WTC11 (cell line): ENCODE data around the gene CACNA1A. TPM values are rescaled to one million over a fixed set of nuclear protein-coding genes. Genes with fewer than 3 reads are reported as not detected.

ENCODE experiments used
- ATAC-seq: fragments of 200-7000 bp; cut with Tn5 transposase; 2 replicates; pipeline ENCODE4 v1.10.0; 2021; ENCODE audit warnings: mild to moderate bottlenecking, moderate library complexity
- CTCF ChIA-PET: fragments of 300-600 bp; sonication (Branson Sonifier 250); formaldehyde crosslinking; loops from one replicate; lab custom pipeline; 2021; ENCODE audit warnings: antibody characterized with exemption; lab: Charles Lee
- POLR2A ChIA-PET: fragments of 350-600 bp; sonication (Branson Sonifier 250); formaldehyde crosslinking; loops from one replicate; lab custom pipeline; 2021; ENCODE audit warnings: antibody characterized with exemption; lab: Charles Lee
- DNase-seq: peaks from one replicate; pipeline ENCODE4 v3.0.0; 2021; ENCODE audit warnings: low spot score
- H3K27ac Mint-ChIP-seq: 2 replicates; pipeline ENCODE4 v1.8.0; 2021; ENCODE audit warnings: mixed read lengths
- H3K27me3 Mint-ChIP-seq: 2 replicates; pipeline ENCODE4 v1.8.0; 2021; ENCODE audit warnings: low read depth, mild to moderate bottlenecking, moderate library complexity, mixed read lengths
- H3K36me3 Mint-ChIP-seq: 2 replicates; pipeline ENCODE4 v1.8.0; 2021; ENCODE audit warnings: mixed read lengths
- H3K4me1 Mint-ChIP-seq: 2 replicates; pipeline ENCODE4 v1.8.0; 2022; ENCODE audit warnings: mixed read lengths
- H3K4me3 Mint-ChIP-seq: 2 replicates; pipeline ENCODE4 v1.8.0; 2021; ENCODE audit warnings: mild to moderate bottlenecking, moderate library complexity, mixed read lengths
- H3K9me3 Mint-ChIP-seq: 2 replicates; pipeline ENCODE4 v1.8.0; 2021; ENCODE audit warnings: mixed read lengths
- ATF1 ChIP-seq: sonication (generic); formaldehyde crosslinking; IDR thresholded peaks from 2 replicates; pipeline ENCODE4 v1.8.1; 2023; ENCODE audit warnings: mild to moderate bottlenecking, moderate library complexity, missing genetic modification reagents
- CREM ChIP-seq: sonication (generic); formaldehyde crosslinking; IDR thresholded peaks from 2 replicates; pipeline ENCODE4 v1.8.1; 2022; ENCODE audit warnings: mild to moderate bottlenecking, missing genetic modification reagents, moderate library complexity
- ETV6 ChIP-seq: sonication (generic); formaldehyde crosslinking; IDR thresholded peaks from 2 replicates; pipeline ENCODE4 v1.8.1; 2022; ENCODE audit warnings: mild to moderate bottlenecking, missing genetic modification reagents
- MYBL2 ChIP-seq: sonication (generic); formaldehyde crosslinking; IDR thresholded peaks from 2 replicates; pipeline ENCODE4 v1.8.1; 2023; ENCODE audit warnings: mild to moderate bottlenecking, moderate library complexity, missing genetic modification reagents
- NFE2L1 ChIP-seq: sonication (generic); formaldehyde crosslinking; IDR thresholded peaks from 2 replicates; pipeline ENCODE4 v1.8.1; 2023; ENCODE audit warnings: missing genetic modification reagents
- RORB ChIP-seq: fragments of 250-450 bp; sonication (Bioruptor Pico); IDR thresholded peaks from 2 replicates; pipeline ENCODE4 v1.9.0; 2021; ENCODE audit warnings: mild to moderate bottlenecking
- SMAD3 ChIP-seq: sonication (generic); formaldehyde crosslinking; IDR thresholded peaks from 2 replicates; pipeline ENCODE4 v1.8.0; 2022; ENCODE audit warnings: missing genetic modification reagents, mild to moderate bottlenecking, borderline replicate concordance
- SP1 ChIP-seq: sonication (generic); formaldehyde crosslinking; conservative IDR thresholded peaks from 2 replicates; pipeline ENCODE4 v1.8.1; 2022; ENCODE audit warnings: missing genetic modification reagents
- ZBTB21 ChIP-seq: sonication (generic); formaldehyde crosslinking; IDR thresholded peaks from 2 replicates; pipeline ENCODE4 v1.8.1; 2023; ENCODE audit warnings: mild to moderate bottlenecking, missing genetic modification reagents, borderline replicate concordance
- ZNF263 ChIP-seq: sonication (generic); formaldehyde crosslinking; IDR thresholded peaks from 2 replicates; pipeline ENCODE4 v1.8.1; 2022; ENCODE audit warnings: low read depth, mild to moderate bottlenecking, moderate library complexity, missing genetic modification reagents
- ZNF423 ChIP-seq: fragments of 250-450 bp; sonication (Bioruptor Pico); IDR thresholded peaks from 2 replicates; pipeline ENCODE4 v2.1.2; 2022; ENCODE audit warnings: mild to moderate bottlenecking, moderate library complexity
- total RNA-seq: library from RNA; stranded (reverse); gene quantifications from 3 replicates; pipeline ENCODE4 v1.2.3, GENCODE V29; 2021
- TF ChIP-seq, protein P1 (sequence below): fragments of 250-450 bp; sonication (Bioruptor Pico); IDR thresholded peaks from 2 replicates; pipeline ENCODE4 v1.9.0; 2021; ENCODE audit warnings: moderate library complexity, mild to moderate bottlenecking, inconsistent platforms, borderline replicate concordance
- TF ChIP-seq, protein P2 (sequence below): sonication (generic); formaldehyde crosslinking; IDR thresholded peaks from 2 replicates; pipeline ENCODE4 v1.8.1; 2022; ENCODE audit warnings: low read depth, missing genetic modification reagents, borderline replicate concordance
- TF ChIP-seq, protein P3 (sequence below): fragments of 200-600 bp; IDR thresholded peaks from 2 replicates; pipeline ENCODE4 v1.8.0; 2022; ENCODE audit warnings: antibody characterized with exemption
- TF ChIP-seq, protein P4 (sequence below): sonication (generic); formaldehyde crosslinking; IDR thresholded peaks from 2 replicates; pipeline ENCODE4 v1.8.0; 2022; ENCODE audit warnings: mild to moderate bottlenecking, missing genetic modification reagents
- TF ChIP-seq, protein P5 (sequence below): sonication (generic); formaldehyde crosslinking; IDR thresholded peaks from 2 replicates; pipeline ENCODE4 v1.8.0; 2022; ENCODE audit warnings: mild to moderate bottlenecking, missing genetic modification reagents
- TF ChIP-seq, protein P6 (sequence below): sonication (generic); formaldehyde crosslinking; IDR thresholded peaks from 2 replicates; pipeline ENCODE4 v1.8.1; 2023; ENCODE audit warnings: mild to moderate bottlenecking, missing genetic modification reagents, moderate library complexity

CACNA1A gene
- total RNA-seq, 1 experiment from 2014 or later, result 28.9 TPM

DNA sequence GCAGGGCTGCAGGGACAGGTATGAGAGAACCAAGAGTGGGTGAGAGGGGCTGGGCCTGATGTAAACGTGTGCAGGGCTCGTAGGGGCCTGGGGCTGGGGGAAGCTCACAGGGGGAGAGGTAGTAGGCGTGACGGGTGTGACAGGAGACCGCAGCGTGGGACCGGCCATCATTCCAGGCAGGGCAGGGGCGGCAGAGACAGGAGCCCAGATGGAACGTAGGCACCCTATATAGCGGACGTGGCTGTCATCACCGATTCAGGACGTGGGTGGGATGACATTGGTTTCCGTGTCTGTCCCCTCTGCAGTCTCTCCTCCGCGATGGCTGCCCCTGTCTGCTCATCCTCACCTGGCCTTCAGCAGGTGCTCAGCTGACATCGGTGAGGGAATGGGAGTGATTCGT is 307.6 kb downstream of the CACNA1A start:
- no peak overlapping the region for H3K27ac Mint-ChIP-seq
- H3K4me3 Mint-ChIP-seq, result no peak overlapping the region
- H3K9me3 Mint-ChIP-seq, result no peaks in the 10 kb centered on the region
- H3K36me3 Mint-ChIP-seq, result no peaks in the 10 kb centered on the region
- ATAC-seq, result no peak
- TF ChIP-seq CREM (CRISPR knock-in tag), result no peak
- TF ChIP-seq, protein P1, sequence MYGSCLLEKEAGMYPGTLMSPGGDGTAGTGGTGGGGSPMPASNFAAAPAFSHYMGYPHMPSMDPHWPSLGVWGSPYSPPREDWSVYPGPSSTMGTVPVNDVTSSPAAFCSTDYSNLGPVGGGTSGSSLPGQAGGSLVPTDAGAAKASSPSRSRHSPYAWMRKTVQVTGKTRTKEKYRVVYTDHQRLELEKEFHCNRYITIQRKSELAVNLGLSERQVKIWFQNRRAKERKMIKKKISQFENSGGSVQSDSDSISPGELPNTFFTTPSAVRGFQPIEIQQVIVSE (CRISPR knock-in tag), result no peak
- no peak for DNase-seq
- CTCF ChIA-PET, result interaction anchor here (1.1 to 1.5 kb wide), 2 partner anchors 43 to 49 kb away, joined by 3 read pairs; no protein-coding TSS in a partner anchor
- POLR2A ChIA-PET, result no interaction called here
- H3K4me1 Mint-ChIP-seq, result no peaks in the 10 kb centered on the region
- H3K27me3 Mint-ChIP-seq, result no peaks in the 10 kb centered on the region

DNA sequence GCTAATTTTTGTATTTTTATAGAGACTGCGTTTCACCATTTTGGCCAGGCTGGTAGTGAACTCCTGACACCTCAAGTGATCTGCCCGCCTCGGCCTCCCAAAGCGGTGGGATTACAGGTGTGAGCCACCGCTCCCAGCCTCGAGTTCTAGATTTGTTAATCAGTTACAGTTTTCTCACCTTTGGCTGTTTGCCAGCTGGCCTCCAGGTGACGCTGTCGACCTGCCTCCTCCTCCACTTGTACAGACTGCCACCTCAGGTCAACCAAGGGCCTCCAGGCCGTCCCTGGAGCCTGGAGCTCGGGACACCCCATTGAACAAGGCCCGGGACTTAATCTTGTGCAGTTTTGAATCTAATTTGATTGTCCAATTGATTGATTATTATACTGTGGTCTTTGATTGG is 310.6 kb downstream of the CACNA1A start:
- Mint-ChIP-seq H3K36me3 (no peaks in the 10 kb centered on the region), H3K4me1 (no peaks in the 10 kb centered on the region), H3K27ac (no peak overlapping the region), H3K4me3 (no peak overlapping the region), H3K9me3 (no peaks in the 10 kb centered on the region), H3K27me3 (no peaks in the 10 kb centered on the region)
- POLR2A ChIA-PET, result interaction anchor here (0.8 to 2.2 kb wide), 9 partner anchors 28 to 51 kb away, joined by 3 to 18 read pairs (median 8); no protein-coding TSS in a partner anchor
- TF ChIP-seq, protein P2, sequence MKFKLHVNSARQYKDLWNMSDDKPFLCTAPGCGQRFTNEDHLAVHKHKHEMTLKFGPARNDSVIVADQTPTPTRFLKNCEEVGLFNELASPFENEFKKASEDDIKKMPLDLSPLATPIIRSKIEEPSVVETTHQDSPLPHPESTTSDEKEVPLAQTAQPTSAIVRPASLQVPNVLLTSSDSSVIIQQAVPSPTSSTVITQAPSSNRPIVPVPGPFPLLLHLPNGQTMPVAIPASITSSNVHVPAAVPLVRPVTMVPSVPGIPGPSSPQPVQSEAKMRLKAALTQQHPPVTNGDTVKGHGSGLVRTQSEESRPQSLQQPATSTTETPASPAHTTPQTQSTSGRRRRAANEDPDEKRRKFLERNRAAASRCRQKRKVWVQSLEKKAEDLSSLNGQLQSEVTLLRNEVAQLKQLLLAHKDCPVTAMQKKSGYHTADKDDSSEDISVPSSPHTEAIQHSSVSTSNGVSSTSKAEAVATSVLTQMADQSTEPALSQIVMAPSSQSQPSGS (CRISPR knock-in tag), result no peak
- no peak for TF ChIP-seq CREM (CRISPR knock-in tag)
- TF ChIP-seq, protein P3, sequence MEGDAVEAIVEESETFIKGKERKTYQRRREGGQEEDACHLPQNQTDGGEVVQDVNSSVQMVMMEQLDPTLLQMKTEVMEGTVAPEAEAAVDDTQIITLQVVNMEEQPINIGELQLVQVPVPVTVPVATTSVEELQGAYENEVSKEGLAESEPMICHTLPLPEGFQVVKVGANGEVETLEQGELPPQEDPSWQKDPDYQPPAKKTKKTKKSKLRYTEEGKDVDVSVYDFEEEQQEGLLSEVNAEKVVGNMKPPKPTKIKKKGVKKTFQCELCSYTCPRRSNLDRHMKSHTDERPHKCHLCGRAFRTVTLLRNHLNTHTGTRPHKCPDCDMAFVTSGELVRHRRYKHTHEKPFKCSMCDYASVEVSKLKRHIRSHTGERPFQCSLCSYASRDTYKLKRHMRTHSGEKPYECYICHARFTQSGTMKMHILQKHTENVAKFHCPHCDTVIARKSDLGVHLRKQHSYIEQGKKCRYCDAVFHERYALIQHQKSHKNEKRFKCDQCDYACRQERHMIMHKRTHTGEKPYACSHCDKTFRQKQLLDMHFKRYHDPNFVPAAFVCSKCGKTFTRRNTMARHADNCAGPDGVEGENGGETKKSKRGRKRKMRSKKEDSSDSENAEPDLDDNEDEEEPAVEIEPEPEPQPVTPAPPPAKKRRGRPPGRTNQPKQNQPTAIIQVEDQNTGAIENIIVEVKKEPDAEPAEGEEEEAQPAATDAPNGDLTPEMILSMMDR, result peak; percentile 71
- TF ChIP-seq, protein P4, sequence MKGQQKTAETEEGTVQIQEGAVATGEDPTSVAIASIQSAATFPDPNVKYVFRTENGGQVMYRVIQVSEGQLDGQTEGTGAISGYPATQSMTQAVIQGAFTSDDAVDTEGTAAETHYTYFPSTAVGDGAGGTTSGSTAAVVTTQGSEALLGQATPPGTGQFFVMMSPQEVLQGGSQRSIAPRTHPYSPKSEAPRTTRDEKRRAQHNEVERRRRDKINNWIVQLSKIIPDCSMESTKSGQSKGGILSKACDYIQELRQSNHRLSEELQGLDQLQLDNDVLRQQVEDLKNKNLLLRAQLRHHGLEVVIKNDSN (CRISPR knock-in tag), result no peak
- TF ChIP-seq ZNF423, result no peak
- ATAC-seq (peak; percentile 97), DNase-seq (peak; percentile 87)
- CTCF ChIA-PET, result interaction anchor here (0.6 to 4.0 kb wide), 73 partner anchors 9 to 536 kb away, joined by 3 to 86 read pairs (median 6); partner anchors contain the start of genes IER2, NACC1 and STX10

DNA sequence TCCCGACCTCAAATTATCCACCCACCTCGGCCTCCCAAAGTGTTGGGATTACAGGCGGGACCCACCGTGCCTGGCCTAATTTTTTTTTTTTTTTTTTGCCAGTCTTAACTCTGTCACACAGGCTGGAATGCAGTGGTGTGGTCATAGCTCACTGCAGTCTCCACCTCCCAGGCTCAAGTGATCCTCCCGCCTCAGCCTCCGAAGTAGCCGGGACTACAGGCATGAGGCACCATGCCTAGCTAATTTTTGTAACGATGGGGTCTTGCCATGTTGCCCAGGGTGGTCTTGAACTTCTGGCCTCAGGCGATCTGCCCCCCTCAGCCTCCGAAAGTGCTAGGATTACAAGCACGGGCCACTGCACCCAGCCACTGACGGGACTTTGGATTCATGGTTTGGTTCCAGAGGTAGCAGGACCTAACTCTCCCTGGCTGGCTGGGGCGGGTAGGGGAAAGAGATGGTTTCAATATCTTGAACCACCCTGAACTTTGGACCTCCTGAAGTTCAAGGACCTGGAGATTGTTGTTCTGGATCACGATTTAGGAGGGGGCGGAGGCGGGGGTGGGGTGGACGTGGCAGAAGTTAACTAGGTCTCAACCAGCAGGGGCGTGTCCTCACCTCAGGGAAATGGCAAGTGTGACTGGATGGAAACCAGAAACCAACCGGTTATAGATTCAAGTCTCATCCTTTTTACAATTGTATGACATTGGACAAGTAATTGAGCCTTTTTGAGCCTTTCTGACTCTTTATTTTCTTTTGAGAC is 315.3 kb downstream of the CACNA1A start:
- POLR2A ChIA-PET, result no interaction called here
- TF ChIP-seq, protein P5, sequence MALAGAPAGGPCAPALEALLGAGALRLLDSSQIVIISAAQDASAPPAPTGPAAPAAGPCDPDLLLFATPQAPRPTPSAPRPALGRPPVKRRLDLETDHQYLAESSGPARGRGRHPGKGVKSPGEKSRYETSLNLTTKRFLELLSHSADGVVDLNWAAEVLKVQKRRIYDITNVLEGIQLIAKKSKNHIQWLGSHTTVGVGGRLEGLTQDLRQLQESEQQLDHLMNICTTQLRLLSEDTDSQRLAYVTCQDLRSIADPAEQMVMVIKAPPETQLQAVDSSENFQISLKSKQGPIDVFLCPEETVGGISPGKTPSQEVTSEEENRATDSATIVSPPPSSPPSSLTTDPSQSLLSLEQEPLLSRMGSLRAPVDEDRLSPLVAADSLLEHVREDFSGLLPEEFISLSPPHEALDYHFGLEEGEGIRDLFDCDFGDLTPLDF, result no peak
- TF ChIP-seq MYBL2 (CRISPR knock-in tag) (no peak), SP1 (no peak), ZNF263 (CRISPR knock-in tag) (no peak), ETV6 (CRISPR knock-in tag) (no peak), SMAD3 (CRISPR knock-in tag) (no peak), NFE2L1 (no peak), ZBTB21 (CRISPR knock-in tag) (no peak), ATF1 (CRISPR knock-in tag) (no peak), RORB (CRISPR knock-in tag) (no peak)
- TF ChIP-seq, protein P4 (CRISPR knock-in tag), result no peak
- TF ChIP-seq, protein P6, sequence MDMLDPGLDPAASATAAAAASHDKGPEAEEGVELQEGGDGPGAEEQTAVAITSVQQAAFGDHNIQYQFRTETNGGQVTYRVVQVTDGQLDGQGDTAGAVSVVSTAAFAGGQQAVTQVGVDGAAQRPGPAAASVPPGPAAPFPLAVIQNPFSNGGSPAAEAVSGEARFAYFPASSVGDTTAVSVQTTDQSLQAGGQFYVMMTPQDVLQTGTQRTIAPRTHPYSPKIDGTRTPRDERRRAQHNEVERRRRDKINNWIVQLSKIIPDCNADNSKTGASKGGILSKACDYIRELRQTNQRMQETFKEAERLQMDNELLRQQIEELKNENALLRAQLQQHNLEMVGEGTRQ (CRISPR knock-in tag), result no peak
- TF ChIP-seq, all 79 proteins: peak for 0
- no peak overlapping the region for H3K4me3 Mint-ChIP-seq
- H3K9me3 Mint-ChIP-seq, result no peaks in the 10 kb centered on the region
- no peaks in the 10 kb centered on the region for H3K36me3 Mint-ChIP-seq
- H3K27me3 Mint-ChIP-seq, result no peaks in the 10 kb centered on the region
- ATAC-seq (no peak), DNase-seq (no peak)
- H3K27ac Mint-ChIP-seq, result no peak overlapping the region
- peaks cover 3% of the 10 kb centered on the region; the same call in 1 of the 2 replicates for H3K4me1 Mint-ChIP-seq
- CTCF ChIA-PET, result no interaction called here
